Measurements from ENCODE around the gene DEFB119. TPM values are rescaled to one million over a fixed set of nuclear protein-coding genes. Genes with fewer than 3 reads are reported as not detected.
"Not testable (repeated sequence)": the region's sequence is repeated elsewhere in the genome, so short reads cannot be mapped to it uniquely, and the experiment has no call there.

DEFB119 gene, protein sequence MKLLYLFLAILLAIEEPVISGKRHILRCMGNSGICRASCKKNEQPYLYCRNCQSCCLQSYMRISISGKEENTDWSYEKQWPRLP
- not detected for total RNA-seq

DNA sequence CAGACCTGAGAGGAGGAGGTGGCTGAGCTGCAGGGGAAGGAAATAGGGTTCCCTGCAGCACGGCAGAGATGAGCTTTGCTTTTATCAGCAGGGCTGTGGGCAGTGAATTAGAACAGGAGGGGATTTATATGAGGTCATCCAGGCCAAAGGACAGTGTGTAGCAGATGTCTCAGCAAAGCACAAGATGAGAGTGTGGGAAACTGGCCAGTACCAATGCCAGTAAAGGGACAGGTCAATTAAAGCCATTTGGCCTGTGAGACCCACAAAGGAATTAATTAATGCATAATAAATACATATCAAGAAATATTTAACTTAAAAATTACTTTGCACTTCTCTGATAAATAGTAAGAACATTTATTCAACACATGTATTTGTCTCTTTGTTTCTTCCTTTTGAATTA is at the start of gene DEFB119:
DEFB119 (minus strand) TSS at position 101 of the 400 bp plus-strand sequence. CDS start 107 bp downstream, outside the sequence.
- 58% methylated on average over 1 of the region's 1 CpG; no CpG with 5 or more reads in 1 of the 2 donors for WGBS, 2 donors (ENCODE audit: low coverage in 1 of 2)
- Histone ChIP-seq H3K4me3 (no peak within 1 kb of the TSS), H3K27ac (no peak within 1 kb of the TSS), H3K36me3 (no peaks in the 10 kb centered on the region), H3K9me3 (no peaks in the 10 kb centered on the region), H3K4me1 (no peaks in the 10 kb centered on the region), H3K27me3 (no peaks in the 10 kb centered on the region)
- no peak for TF ChIP-seq POLR2AphosphoS5 (IDR thresholded peaks at IDR 0.05)
- TF ChIP-seq POLR2A (IDR thresholded peaks at IDR 0.05), result no peak
- TF ChIP-seq, protein P1, sequence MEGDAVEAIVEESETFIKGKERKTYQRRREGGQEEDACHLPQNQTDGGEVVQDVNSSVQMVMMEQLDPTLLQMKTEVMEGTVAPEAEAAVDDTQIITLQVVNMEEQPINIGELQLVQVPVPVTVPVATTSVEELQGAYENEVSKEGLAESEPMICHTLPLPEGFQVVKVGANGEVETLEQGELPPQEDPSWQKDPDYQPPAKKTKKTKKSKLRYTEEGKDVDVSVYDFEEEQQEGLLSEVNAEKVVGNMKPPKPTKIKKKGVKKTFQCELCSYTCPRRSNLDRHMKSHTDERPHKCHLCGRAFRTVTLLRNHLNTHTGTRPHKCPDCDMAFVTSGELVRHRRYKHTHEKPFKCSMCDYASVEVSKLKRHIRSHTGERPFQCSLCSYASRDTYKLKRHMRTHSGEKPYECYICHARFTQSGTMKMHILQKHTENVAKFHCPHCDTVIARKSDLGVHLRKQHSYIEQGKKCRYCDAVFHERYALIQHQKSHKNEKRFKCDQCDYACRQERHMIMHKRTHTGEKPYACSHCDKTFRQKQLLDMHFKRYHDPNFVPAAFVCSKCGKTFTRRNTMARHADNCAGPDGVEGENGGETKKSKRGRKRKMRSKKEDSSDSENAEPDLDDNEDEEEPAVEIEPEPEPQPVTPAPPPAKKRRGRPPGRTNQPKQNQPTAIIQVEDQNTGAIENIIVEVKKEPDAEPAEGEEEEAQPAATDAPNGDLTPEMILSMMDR (IDR thresholded peaks at IDR 0.05), result no peak
- no peak for TF ChIP-seq EP300 (IDR thresholded peaks at IDR 0.05; ENCODE audit: low read depth)
- in situ Hi-C loops (cut with MboI; ENCODE audit: low pct_ligation_motif_present in 1 of 4, low pct_unique_long_range_greater_than_20kb in 1 of 4, low sequenced_read_pairs in 3 of 4) (no loop called here), intact Hi-C loops (cut with DNase I; ENCODE audit: low total_unique reads) (no loop called here)
- no peak for DNase-seq

DNA sequence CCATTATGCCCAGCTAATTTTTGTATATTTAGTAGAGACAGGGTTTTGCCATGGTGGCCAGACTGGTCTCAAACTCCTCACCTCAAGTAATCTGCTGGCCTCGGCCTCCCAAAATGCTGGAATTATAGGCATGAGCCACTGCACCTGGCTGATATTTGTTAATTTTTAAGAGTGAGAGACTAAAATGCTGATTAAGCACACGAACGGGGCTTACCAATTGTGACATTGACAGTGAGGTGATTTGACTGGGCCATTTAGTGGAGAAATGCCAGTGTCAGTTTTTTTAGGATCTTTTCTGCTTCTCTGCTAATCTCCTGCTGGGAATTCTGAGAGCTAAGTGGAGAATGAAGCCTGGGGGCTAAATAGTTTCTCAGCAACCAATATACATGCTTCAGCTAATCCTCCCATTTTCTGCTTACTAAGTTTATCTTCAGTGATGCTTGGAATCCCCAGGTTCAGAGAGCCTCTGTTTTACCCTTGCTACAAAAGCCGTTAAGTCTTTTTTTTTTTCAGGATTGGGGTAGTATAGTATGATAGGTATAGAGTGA is 40.3 kb upstream of the DEFB119 start:
- no peak for TF ChIP-seq EP300 (IDR thresholded peaks at IDR 0.05; ENCODE audit: low read depth)
- TF ChIP-seq POLR2A (IDR thresholded peaks at IDR 0.05), result no peak
- TF ChIP-seq, protein P1 (IDR thresholded peaks at IDR 0.05), result no peak
- no peak for TF ChIP-seq POLR2AphosphoS5 (IDR thresholded peaks at IDR 0.05)
- Histone ChIP-seq H3K4me1 (no peaks in the 10 kb centered on the region), H3K27ac (no peak overlapping the region), H3K27me3 (no peaks in the 10 kb centered on the region), H3K36me3 (no peaks in the 10 kb centered on the region), H3K9me3 (no peaks in the 10 kb centered on the region), H3K4me3 (no peak overlapping the region)
- WGBS, 2 donors (ENCODE audit: low coverage in 1 of 2), result 69 to 76% methylated on average over 4 of the region's 4 CpGs
- DNase-seq, result no peak
- in situ Hi-C loops (cut with MboI; ENCODE audit: low pct_ligation_motif_present in 1 of 4, low pct_unique_long_range_greater_than_20kb in 1 of 4, low sequenced_read_pairs in 3 of 4), result no loop called here
- intact Hi-C loops (cut with DNase I; ENCODE audit: low total_unique reads), result no loop called here

- DNase-seq; in situ Hi-C loops (cut with MboI; ENCODE audit: low pct_ligation_motif_present in 1 of 4, low pct_unique_long_range_greater_than_20kb in 1 of 4, low sequenced_read_pairs in 3 of 4); H3K4me3 ChIP-seq: not testable (repeated sequence)
These were observed 37.2 kb upstream of the DEFB119 start for GRCh38 chr20:31427576-31427975.

DNA sequence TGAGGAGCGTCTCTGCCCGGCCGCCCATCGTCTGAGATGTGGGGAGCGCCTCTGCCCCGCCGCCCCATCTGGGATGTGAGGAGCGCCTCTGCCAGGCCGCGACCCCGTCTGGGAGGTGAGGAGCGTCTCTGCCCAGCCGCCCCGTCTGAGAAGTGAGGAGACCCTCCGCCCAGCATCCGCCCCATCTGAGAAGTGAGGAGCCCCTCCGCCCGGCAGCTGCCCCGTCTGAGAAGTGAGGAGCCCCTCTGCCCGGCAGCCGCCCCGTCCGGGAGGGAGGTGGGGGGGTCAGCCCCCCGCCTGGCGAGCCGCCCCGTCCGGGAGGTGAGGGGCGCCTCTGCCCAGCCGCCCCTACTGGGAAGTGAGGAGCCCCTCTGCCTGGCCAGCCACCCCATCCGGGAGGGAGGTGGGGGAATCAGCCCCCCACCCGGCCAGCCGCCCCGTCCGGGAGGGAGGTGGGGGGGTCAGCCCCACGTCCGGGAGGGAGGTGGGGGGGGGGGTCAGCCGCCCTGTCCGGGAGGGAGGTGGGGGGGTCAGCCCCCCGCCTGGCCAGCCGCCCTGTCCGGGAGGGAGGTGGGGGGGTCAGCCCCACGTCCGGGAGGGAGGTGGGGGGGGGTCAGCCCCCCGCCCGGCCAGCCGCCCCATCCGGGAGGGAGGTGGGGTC is 36.6 kb upstream of the DEFB119 start:
- DNase-seq; in situ Hi-C loops (cut with MboI; ENCODE audit: low pct_ligation_motif_present in 1 of 4, low pct_unique_long_range_greater_than_20kb in 1 of 4, low sequenced_read_pairs in 3 of 4); H3K4me1 ChIP-seq; H3K36me3 ChIP-seq; H3K4me3 ChIP-seq; H3K27ac ChIP-seq; H3K27me3 ChIP-seq; H3K9me3 ChIP-seq; intact Hi-C loops (cut with DNase I; ENCODE audit: low total_unique reads): not testable (repeated sequence)
- 92% methylated on average over 5 of the region's 48 CpGs; no CpG with 5 or more reads in 1 of the 2 donors for WGBS, 2 donors (ENCODE audit: low coverage in 1 of 2)

More at GRCh38 chr20:31427576-31427975, 37.2 kb upstream of the DEFB119 start:
- H3K27me3 ChIP-seq; H3K4me1 ChIP-seq; intact Hi-C loops (cut with DNase I; ENCODE audit: low total_unique reads); H3K36me3 ChIP-seq; H3K27ac ChIP-seq; H3K9me3 ChIP-seq: not testable (repeated sequence)
- WGBS, 2 donors (ENCODE audit: low coverage in 1 of 2), result 100% methylated on average over 11 of the region's 31 CpGs; no CpG with 5 or more reads in 1 of the 2 donors

GRCh38 chr20:31425797-31426196 is 35.4 kb upstream of the DEFB119 start:
- Histone ChIP-seq H3K27ac (no peak overlapping the region), H3K27me3 (no peaks in the 10 kb centered on the region), H3K4me3 (no peak overlapping the region), H3K4me1 (no peaks in the 10 kb centered on the region), H3K36me3 (no peaks in the 10 kb centered on the region), H3K9me3 (no peaks in the 10 kb centered on the region)
- intact Hi-C loops (cut with DNase I; ENCODE audit: low total_unique reads) (no loop called here), in situ Hi-C loops (cut with MboI; ENCODE audit: low pct_ligation_motif_present in 1 of 4, low pct_unique_long_range_greater_than_20kb in 1 of 4, low sequenced_read_pairs in 3 of 4) (no loop called here)
- TF ChIP-seq POLR2A (IDR thresholded peaks at IDR 0.05) (no peak), EP300 (IDR thresholded peaks at IDR 0.05; ENCODE audit: low read depth) (no peak), POLR2AphosphoS5 (IDR thresholded peaks at IDR 0.05) (no peak)
- TF ChIP-seq, protein P1 (IDR thresholded peaks at IDR 0.05), result no peak
- DNase-seq, result no peak

Data from transverse colon (tissue), 4 donors.